NCI-H128 (cell line): ENCODE measurements around the gene MAPK8IP1.

ENCODE experiments used
- DNase-seq: peaks from one replicate; lab custom pipeline; 2025; ENCODE audit not compliant: unreplicated experiment; lab: John Stamatoyannopoulos, UW

The MAPK8IP1 gene

GRCh38 chr11:45936511-45937054 is 51.1 kb downstream of the MAPK8IP1 start:
- no peak for DNase-seq

- no peak for DNase-seq
Measured at GRCh38 chr11:45937916-45938315, 52.5 kb downstream of the MAPK8IP1 start.

- DNase-seq, result no peak
Measured at GRCh38 chr11:45939836-45940235, 54.4 kb downstream of the MAPK8IP1 start.

GRCh38 chr11:45941285-45941684 is 55.8 kb downstream of the MAPK8IP1 start:
- no peak for DNase-seq

- no peak for DNase-seq
Measured at GRCh38 chr11:45942381-45942780, 56.9 kb downstream of the MAPK8IP1 start.

GRCh38 chr11:45945397-45945999 is 60.0 kb downstream of the MAPK8IP1 start:
- no peak for DNase-seq

- no peak for DNase-seq
Measured at GRCh38 chr11:45947885-45948284, 62.4 kb downstream of the MAPK8IP1 start.

- DNase-seq, result no peak
Measured at GRCh38 chr11:45948356-45948755, 62.9 kb downstream of the MAPK8IP1 start.

- no peak for DNase-seq
Measured at GRCh38 chr11:45949992-45950407, 64.5 kb downstream of the MAPK8IP1 start.
